ENCODE measurements around the gene ACLY. TPM values are rescaled to one million over a fixed set of nuclear protein-coding genes. Genes with fewer than 3 reads are reported as not detected.

The ACLY gene
- total RNA-seq, 1 donor from 2014 or later = 326 TPM

GRCh38 chr17:41818024-41818423 lies 100.7 kb downstream of the ACLY start:
- no peak overlapping the region for H3K4me2 ChIP-seq (ENCODE audit: low read length)
- peaks cover 17% of the 10 kb centered on the region for H3K4me1 ChIP-seq (ENCODE audit: insufficient read depth, low read length)
- Mint-ChIP-seq H3K9me3 (ENCODE audit: unreplicated experiment) (no peaks in the 10 kb centered on the region), H3K27ac (ENCODE audit: unreplicated experiment) (no peak overlapping the region), H3K4me1 (ENCODE audit: low read depth, unreplicated experiment) (peaks cover 10% of the 10 kb centered on the region), H3K36me3 (ENCODE audit: low read depth, unreplicated experiment) (peaks cover 13% of the 10 kb centered on the region), H3K4me3 (ENCODE audit: unreplicated experiment) (no peak overlapping the region), H3K27me3 (ENCODE audit: low read depth, unreplicated experiment) (no peaks in the 10 kb centered on the region)
- no peak overlapping the region for H2AFZ ChIP-seq (ENCODE audit: low read depth, low read length)
- peaks cover 79% of the 10 kb centered on the region for H4K20me1 ChIP-seq (ENCODE audit: insufficient read depth, low read length)
- H3K27ac ChIP-seq (ENCODE audit: low read depth, low read length) = no peak overlapping the region
- peaks cover 19% of the 10 kb centered on the region for H3K36me3 ChIP-seq (ENCODE audit: insufficient read depth, low read length)
- H3K79me2 ChIP-seq (ENCODE audit: insufficient read depth, low read length) = peaks cover 54% of the 10 kb centered on the region
- H3K4me3 ChIP-seq (ENCODE audit: insufficient read depth, low read depth, low read length) = no peak overlapping the region
- no peak overlapping the region for H3K9ac ChIP-seq (ENCODE audit: low read length)
- no peak for FAIRE-seq
- no peak for DNase-seq (ENCODE audit: low read depth)
- no peaks in the 10 kb centered on the region for H3K27me3 ChIP-seq (ENCODE audit: insufficient read depth, low read length)
- H3K9me3 ChIP-seq (ENCODE audit: insufficient read depth, low read depth, low read length) = no peaks in the 10 kb centered on the region
- TF ChIP-seq EZH2 (IDR thresholded peaks at IDR 0.05; ENCODE audit: insufficient read depth, low read length) (no peak), CTCF (IDR thresholded peaks at IDR 0.05; ENCODE audit: insufficient read depth, low read depth, low read length) (no peak)

Other genes starting within 250 kb of the ACLY start
- 767 and 795 TPM in 2 replicates for gene EIF1, start 230.1 kb downstream of the ACLY start, total RNA-seq
- gene GAST, start 206.6 kb downstream of the ACLY start, total RNA-seq = not detected in 2 replicates
- 0.46 and 0.52 TPM in 2 replicates for gene HAP1, start 184.3 kb downstream of the ACLY start, total RNA-seq
- gene JUP, start 132.2 kb downstream of the ACLY start, total RNA-seq = 236 TPM in 2 replicates
- gene P3H4, start 107.0 kb downstream of the ACLY start, total RNA-seq = 81.5 and 110 TPM in 2 replicates
- 446 and 584 TPM in 2 replicates for gene FKBP10, start 105.9 kb downstream of the ACLY start, total RNA-seq
- 47.4 and 56.1 TPM in 2 replicates for gene NT5C3B, start 82.7 kb downstream of the ACLY start, total RNA-seq
- gene KLHL10, start 81.1 kb downstream of the ACLY start, total RNA-seq = not detected in 2 replicates
- 12.3 and 12.8 TPM in 2 replicates for gene KLHL11, start 53.5 kb downstream of the ACLY start, total RNA-seq
- 0.98 and 1.1 TPM in 2 replicates for gene ODAD4, start 11.7 kb upstream of the ACLY start, total RNA-seq
- 169 and 177 TPM in 2 replicates for gene CNP, start 47.8 kb upstream of the ACLY start, total RNA-seq
- gene DNAJC7, start 98.5 kb upstream of the ACLY start, total RNA-seq = 82.9 and 96.0 TPM in 2 replicates
- 60.5 and 66.0 TPM in 2 replicates for gene NKIRAS2, start 101.1 kb upstream of the ACLY start, total RNA-seq
- gene C17orf113, start 131.7 kb upstream of the ACLY start, total RNA-seq = 0.19 and 0.23 TPM in 2 replicates
- 0.36 and 0.39 TPM in 2 replicates for gene ZNF385C, start 179.5 kb upstream of the ACLY start, total RNA-seq
- 5.4 and 5.5 TPM in 2 replicates for gene DHX58, start 193.8 kb upstream of the ACLY start, total RNA-seq
- gene KAT2A, start 202.4 kb upstream of the ACLY start, total RNA-seq = 23.6 and 25.5 TPM in 2 replicates
- not detected in 2 replicates for gene HSPB9, start 203.9 kb upstream of the ACLY start, total RNA-seq
- 201 and 209 TPM in 2 replicates for gene RAB5C, start 236.0 kb upstream of the ACLY start, total RNA-seq

Data from astrocyte (in vitro differentiated cells and primary cell).